Neutrophil (primary cell): ENCODE data around the gene TMEM120B.

Source experiments
- H3K27ac ChIP-seq: fragments of 200-600 bp; sonication (generic); 2 replicates; pipeline ENCODE4 v1.5.1; 2016; ENCODE audit warnings: mild to moderate bottlenecking, moderate library complexity
- H3K27me3 ChIP-seq: fragments of 200-600 bp; sonication (generic); 2 replicates; pipeline ENCODE4 v1.6.0; 2016; ENCODE audit warnings: mild to moderate bottlenecking
- H3K36me3 ChIP-seq: fragments of 200-600 bp; sonication (generic); 2 replicates; pipeline ENCODE4 v1.5.1; 2017
- H3K4me1 ChIP-seq, 2 experiments: fragments of 200-600 bp in 1 of 2; sonication (generic) in 1 of 2; 1 replicate in 1 of 2; 2 replicates in 1 of 2; pipeline versions ENCODE4 v1.5.1 to v1.6.1; 2013 to 2016; ENCODE audit warnings: low read depth in 1 of 2, low read length in 1 of 2, mild to moderate bottlenecking in 1 of 2, moderate library complexity in 1 of 2; ENCODE audit not compliant: control insufficient read depth in 1 of 2, insufficient read depth in 1 of 2
- H3K4me3 ChIP-seq, 2 experiments: fragments of 200-600 bp in 1 of 2; sonication (generic) in 1 of 2; 1 replicate in 1 of 2; 2 replicates in 1 of 2; pipeline ENCODE4 v1.5.1; 2013 to 2016; ENCODE audit warnings: low read depth in 1 of 2, low read length in 1 of 2, mild to moderate bottlenecking in 1 of 2, moderate library complexity in 1 of 2
- H3K9me3 ChIP-seq: fragments of 200-600 bp; sonication (generic); 2 replicates; pipeline ENCODE4 v1.5.1; 2016
- TF ChIP-seq, protein P1 (sequence below): fragments of 200-600 bp; sonication (generic); IDR thresholded peaks from 2 replicates; pipeline ENCODE4 v1.5.1; 2016; ENCODE audit warnings: antibody characterized with exemption

Gene TMEM120B

DNA sequence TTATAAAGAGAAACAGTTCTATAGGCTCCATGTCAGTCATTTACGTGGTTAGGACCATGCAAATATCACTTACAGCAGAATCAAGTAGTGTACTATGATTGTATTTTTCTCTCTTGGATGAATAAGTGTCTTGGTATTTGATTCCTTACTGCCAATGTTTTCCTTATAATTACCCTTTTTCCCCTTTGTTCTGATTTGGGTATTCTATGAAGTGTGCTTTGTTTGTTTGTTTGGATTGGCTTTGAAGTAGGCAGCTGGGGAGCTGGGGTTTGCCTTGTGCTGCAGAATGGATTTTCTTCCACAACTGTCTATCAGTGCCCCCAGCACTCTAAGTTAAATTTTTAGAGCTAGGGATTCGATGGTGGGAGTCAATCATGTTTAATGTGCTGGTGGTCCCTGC is 12.4 kb downstream of the TMEM120B start:
- no peaks in the 10 kb centered on the region for H3K27me3 ChIP-seq
- no peak overlapping the region for H3K27ac ChIP-seq
- H3K4me3 ChIP-seq = no peak overlapping the region
- H3K4me1 ChIP-seq = no peaks in the 10 kb centered on the region
- TF ChIP-seq, protein P1, sequence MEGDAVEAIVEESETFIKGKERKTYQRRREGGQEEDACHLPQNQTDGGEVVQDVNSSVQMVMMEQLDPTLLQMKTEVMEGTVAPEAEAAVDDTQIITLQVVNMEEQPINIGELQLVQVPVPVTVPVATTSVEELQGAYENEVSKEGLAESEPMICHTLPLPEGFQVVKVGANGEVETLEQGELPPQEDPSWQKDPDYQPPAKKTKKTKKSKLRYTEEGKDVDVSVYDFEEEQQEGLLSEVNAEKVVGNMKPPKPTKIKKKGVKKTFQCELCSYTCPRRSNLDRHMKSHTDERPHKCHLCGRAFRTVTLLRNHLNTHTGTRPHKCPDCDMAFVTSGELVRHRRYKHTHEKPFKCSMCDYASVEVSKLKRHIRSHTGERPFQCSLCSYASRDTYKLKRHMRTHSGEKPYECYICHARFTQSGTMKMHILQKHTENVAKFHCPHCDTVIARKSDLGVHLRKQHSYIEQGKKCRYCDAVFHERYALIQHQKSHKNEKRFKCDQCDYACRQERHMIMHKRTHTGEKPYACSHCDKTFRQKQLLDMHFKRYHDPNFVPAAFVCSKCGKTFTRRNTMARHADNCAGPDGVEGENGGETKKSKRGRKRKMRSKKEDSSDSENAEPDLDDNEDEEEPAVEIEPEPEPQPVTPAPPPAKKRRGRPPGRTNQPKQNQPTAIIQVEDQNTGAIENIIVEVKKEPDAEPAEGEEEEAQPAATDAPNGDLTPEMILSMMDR = no peak
- no peaks in the 10 kb centered on the region for H3K9me3 ChIP-seq
- no peaks in the 10 kb centered on the region for H3K36me3 ChIP-seq

DNA sequence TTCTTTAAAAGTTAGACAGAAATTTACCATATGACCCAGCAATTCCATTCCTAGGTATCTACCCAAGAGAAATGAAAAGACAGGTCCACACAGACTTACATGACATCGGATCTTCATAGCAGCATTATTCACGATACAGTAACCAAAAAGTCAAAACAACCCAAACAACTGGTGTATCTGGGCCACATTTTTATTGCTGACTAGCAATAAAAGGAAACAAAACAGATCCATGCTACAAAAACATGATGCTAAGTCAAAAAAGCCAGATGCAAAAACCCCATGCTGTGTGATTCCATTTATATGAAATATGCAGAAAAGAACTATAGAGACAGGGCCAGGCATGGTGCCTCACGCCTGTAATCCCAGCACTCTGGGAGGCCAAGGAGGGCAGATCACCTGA is 12.9 kb downstream of the TMEM120B start:
- H3K4me3 ChIP-seq = no peak overlapping the region
- H3K4me1 ChIP-seq = no peaks in the 10 kb centered on the region
- TF ChIP-seq, protein P1 = no peak
- H3K36me3 ChIP-seq = no peaks in the 10 kb centered on the region
- no peaks in the 10 kb centered on the region for H3K27me3 ChIP-seq
- H3K27ac ChIP-seq = no peak overlapping the region
- no peaks in the 10 kb centered on the region for H3K9me3 ChIP-seq

DNA sequence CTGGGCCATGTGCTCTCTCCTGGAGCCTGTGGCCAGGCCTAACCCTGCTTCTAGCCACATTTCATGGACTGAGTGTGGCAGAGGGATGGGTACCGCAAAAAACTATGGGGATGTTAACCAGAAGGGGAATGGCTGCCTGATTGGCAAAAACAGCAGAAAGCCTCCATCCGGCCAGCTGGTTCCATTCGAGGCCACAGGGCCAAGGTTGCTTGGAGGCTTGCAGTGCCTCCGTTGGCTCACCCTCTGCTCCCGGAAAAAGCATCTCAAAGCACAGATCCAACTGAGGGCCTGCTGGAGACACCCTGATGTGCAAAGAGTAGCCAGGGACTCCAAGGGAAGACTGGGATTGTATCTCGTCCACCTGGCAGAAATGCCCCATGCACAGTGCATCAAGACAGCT is 16.5 kb downstream of the TMEM120B start:
- H3K27me3 ChIP-seq = no peaks in the 10 kb centered on the region
- no peaks in the 10 kb centered on the region for H3K9me3 ChIP-seq
- no peaks in the 10 kb centered on the region for H3K36me3 ChIP-seq
- TF ChIP-seq, protein P1 = no peak
- no peak overlapping the region for H3K4me3 ChIP-seq
- no peak overlapping the region for H3K27ac ChIP-seq
- H3K4me1 ChIP-seq = no peaks in the 10 kb centered on the region

DNA sequence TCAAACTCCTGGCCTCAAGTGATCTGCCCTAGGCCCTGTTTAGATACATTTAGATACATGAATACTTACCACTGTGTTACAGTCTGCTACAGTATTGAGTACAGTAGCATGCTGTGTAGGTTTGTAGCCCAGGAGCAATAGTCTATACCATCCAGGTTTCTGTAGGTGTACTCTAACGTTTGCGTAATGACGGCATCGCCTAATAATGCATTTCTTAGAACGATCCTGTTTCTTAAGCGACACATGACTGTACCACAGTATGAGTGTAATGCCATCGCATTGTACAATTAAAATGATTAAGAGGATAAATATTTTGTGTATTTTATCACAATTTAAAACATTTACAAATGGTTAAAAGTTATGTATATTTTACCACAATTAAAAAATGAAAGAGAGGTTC is 18.9 kb downstream of the TMEM120B start:
- TF ChIP-seq, protein P1 = no peak
- H3K27ac ChIP-seq = no peak overlapping the region
- no peak overlapping the region for H3K4me3 ChIP-seq
- H3K27me3 ChIP-seq = no peaks in the 10 kb centered on the region
- no peaks in the 10 kb centered on the region for H3K9me3 ChIP-seq
- no peaks in the 10 kb centered on the region for H3K4me1 ChIP-seq
- H3K36me3 ChIP-seq = no peaks in the 10 kb centered on the region

DNA sequence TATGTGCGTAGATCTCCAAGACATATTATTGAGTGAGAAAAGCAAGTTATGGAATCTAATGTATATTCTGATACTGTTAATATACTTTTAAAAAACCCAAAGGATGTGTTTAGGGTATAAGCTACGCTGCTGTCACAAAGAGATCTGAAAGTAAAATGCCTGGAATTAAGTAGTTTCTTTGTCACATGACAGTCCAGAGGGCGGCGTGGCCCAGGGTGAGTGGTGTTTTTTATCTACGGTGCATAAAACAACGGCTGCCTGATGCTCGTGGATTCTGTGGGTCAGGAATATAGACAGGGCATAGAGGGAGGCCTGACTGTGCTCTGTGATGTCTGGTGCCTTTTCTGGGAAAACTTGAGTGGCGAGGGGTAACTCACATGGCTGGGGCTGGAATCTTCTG is 21.3 kb downstream of the TMEM120B start:
- Histone ChIP-seq H3K27ac (no peak overlapping the region), H3K9me3 (no peaks in the 10 kb centered on the region), H3K27me3 (no peaks in the 10 kb centered on the region), H3K4me1 (no peaks in the 10 kb centered on the region), H3K36me3 (no peaks in the 10 kb centered on the region), H3K4me3 (no peak overlapping the region)
- TF ChIP-seq, protein P1 = no peak

DNA sequence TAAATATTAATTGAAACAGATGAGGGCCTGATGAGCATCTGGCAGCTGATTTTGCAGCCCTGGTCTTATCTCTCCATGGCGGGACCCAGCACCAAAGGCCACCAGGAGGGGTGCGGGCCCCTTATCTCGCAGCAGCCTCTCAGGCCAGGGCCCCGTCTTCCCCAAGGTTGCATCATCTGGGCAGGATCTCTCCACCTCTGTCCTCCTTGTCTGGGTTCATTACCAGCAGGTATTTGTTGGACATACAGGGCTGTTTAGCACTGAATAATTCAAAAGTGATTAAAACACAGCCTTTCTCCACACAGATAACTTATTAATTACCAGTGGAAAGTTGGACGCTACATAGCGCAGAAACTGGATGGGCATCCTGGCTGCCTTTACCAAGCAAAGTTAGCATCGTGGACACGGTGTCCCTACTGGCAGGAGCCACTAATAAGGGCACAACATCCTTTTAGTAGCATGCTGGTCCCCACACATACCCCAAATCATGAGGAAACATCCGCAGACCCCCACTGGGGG is 25.8 kb downstream of the TMEM120B start:
- H3K9me3 ChIP-seq = no peaks in the 10 kb centered on the region
- no peaks in the 10 kb centered on the region for H3K27me3 ChIP-seq
- no peak overlapping the region for H3K27ac ChIP-seq
- H3K4me1 ChIP-seq = peaks cover 0 to 5% of the 10 kb centered on the region in 2 experiments
- H3K36me3 ChIP-seq = no peaks in the 10 kb centered on the region
- no peak overlapping the region for H3K4me3 ChIP-seq
- TF ChIP-seq, protein P1 = no peak
